Measurements from ENCODE around the gene ANTXR1. TPM values are rescaled to one million over a fixed set of nuclear protein-coding genes. Genes with fewer than 3 reads are reported as not detected.
A peak's percentile ranks its signal among the peaks of the same experiment; 100 is the strongest.

ANTXR1 gene
- polyA plus RNA-seq, 1 donor from 2014 or later = not detected

- H3K27me3 Mint-ChIP-seq = peaks cover 7% of the 10 kb centered on the region
- peaks cover 0 to 1% (median 0%) of the 10 kb centered on the region in 3 donors for H3K4me1 Mint-ChIP-seq
- no peaks in the 10 kb centered on the region for H3K36me3 Mint-ChIP-seq
- H3K4me3 Mint-ChIP-seq = no peak overlapping the region
- H3K27ac Mint-ChIP-seq = no peak overlapping the region
- H3K9me3 Mint-ChIP-seq = no peaks in the 10 kb centered on the region
Measured at GRCh38 chr2:69181806-69182427, 168.9 kb downstream of the ANTXR1 start.

DNA sequence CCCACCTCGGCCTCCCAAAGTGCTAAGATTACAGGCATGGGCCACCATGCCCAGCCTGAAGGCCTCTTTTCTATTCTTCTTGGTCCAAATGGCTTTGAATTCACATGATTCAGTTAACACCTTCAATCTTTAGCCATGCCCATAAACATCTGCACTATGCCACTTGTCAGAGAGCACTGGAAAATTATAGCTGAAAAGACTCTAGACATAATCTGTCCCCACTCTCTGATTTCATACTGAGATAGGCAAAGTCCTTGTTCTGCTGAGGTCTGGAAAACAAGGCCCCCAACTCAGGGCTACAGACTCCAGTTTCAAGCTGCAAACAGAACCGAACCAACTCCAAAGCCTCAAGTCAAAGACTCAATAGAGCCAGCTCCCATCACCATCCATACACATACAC, 170.7 kb downstream of the ANTXR1 start:
- Mint-ChIP-seq H3K4me3 (no peak overlapping the region), H3K36me3 (no peaks in the 10 kb centered on the region), H3K9me3 (no peaks in the 10 kb centered on the region), H3K27me3 (peaks cover 2% of the 10 kb centered on the region), H3K27ac (no peak overlapping the region), H3K4me1 (no peaks in the 10 kb centered on the region)

DNA sequence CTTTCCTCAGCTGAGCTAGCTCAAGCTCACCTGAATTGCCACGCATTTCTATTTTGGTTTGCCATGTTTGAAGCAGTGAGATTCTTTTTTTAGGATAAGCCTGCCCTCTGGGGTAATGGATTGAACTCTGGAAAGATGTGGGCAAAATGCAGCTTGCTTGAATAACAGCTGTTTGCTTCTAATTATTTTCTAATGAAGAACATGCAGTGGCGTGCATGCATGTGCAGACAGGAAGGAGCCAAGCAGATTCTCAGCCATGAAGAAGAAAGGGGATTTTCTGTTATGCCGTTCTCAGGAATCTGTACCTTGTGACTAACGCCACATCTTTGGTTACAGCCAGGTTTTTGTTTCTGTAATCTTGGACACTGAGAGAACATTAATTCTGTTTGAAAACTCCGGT, 171.2 kb downstream of the ANTXR1 start:
- no peak overlapping the region for H3K4me3 Mint-ChIP-seq
- no peaks in the 10 kb centered on the region for H3K9me3 Mint-ChIP-seq
- H3K27me3 Mint-ChIP-seq = peaks cover 2% of the 10 kb centered on the region
- H3K36me3 Mint-ChIP-seq = no peaks in the 10 kb centered on the region
- H3K27ac Mint-ChIP-seq = no peak overlapping the region
- no peaks in the 10 kb centered on the region for H3K4me1 Mint-ChIP-seq

DNA sequence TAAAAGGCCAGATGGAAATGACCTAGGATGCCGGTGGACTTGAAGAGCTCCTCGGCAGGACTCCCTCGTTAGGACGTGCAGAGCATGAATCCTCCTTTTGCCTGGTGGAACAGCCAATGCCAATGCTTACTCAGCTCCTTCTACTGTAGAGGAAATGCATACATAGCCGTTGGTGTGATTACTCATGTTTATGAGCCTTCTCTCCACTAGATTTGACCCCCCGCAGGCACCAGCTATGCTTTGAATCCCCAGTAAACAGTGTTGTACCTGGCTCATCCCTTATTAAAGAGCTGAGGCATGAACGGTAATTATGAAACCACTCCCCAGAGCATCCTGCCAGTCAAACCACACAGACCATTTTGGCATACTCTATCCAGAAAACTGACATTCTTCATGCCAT, 172.8 kb downstream of the ANTXR1 start:
- no peaks in the 10 kb centered on the region for H3K9me3 Mint-ChIP-seq
- no peak overlapping the region for H3K27ac Mint-ChIP-seq
- no peaks in the 10 kb centered on the region for H3K36me3 Mint-ChIP-seq
- peaks cover 0 to 1% (median 0%) of the 10 kb centered on the region in 3 donors for H3K4me1 Mint-ChIP-seq
- no peak overlapping the region for H3K4me3 Mint-ChIP-seq
- peaks cover 6% of the 10 kb centered on the region for H3K27me3 Mint-ChIP-seq

DNA sequence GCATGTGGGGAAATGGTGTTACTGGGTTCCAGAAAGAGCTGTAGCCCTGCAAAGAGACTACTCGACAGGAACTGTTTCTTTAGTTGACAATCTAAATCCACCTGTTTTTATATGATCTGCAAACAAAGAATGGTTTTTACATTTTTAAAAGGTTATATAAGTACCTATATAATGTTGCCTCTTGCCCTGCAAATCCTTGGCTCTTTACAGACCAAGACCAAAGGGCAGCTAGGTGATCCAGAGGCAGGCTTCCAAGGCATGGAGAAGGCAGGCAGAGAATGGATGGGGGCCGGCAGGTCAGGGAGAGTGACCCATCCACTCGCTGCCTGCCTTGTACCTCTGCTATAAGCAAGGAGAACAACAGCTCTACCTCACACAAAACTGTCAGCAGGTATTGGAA, 173.6 kb downstream of the ANTXR1 start:
- H3K9me3 Mint-ChIP-seq = no peaks in the 10 kb centered on the region
- H3K4me3 Mint-ChIP-seq = no peak overlapping the region
- no peaks in the 10 kb centered on the region for H3K36me3 Mint-ChIP-seq
- H3K27ac Mint-ChIP-seq = no peak overlapping the region
- peaks cover 6% of the 10 kb centered on the region for H3K27me3 Mint-ChIP-seq
- peaks cover 0 to 1% (median 0%) of the 10 kb centered on the region in 3 donors for H3K4me1 Mint-ChIP-seq

DNA sequence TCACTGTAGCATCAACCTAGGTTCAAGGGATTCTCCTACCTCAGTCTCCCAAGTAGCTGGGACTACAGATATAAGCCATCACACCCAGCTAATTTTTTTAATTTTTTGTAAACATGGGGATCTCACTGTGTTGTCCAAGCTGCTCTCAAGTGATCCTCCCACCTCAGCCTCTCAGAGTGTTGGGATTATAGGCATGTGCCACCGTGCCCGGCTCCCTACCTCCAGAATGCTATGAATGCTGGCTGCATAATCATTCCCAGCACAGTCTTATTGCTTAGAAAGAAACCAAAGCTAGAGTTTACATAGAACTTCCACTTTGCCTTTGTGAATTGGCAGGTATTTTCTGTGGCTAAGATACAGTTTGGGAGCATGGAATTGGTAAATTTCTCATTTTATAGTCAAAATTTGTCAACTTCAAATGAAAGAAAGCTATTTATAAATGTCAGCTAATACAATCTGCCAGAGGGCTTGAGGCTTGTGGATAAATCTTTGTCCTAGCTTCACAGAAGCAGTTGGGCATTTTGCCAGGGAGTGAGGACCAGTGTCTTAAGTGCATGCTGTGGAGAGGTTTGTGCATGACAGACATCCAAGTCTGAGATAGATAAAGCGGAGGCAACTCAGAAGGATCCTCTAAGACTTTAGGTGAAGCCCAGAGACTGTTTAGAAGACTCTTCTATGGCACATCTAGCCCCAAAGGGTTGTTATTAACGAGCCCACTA, 175.4 kb downstream of the ANTXR1 start:
- no peaks in the 10 kb centered on the region for H3K36me3 Mint-ChIP-seq
- no peak overlapping the region for H3K4me3 Mint-ChIP-seq
- H3K4me1 Mint-ChIP-seq = peaks cover 0 to 1% (median 0%) of the 10 kb centered on the region in 3 donors
- H3K9me3 Mint-ChIP-seq = no peaks in the 10 kb centered on the region
- H3K27me3 Mint-ChIP-seq = peaks cover 7% of the 10 kb centered on the region
- H3K27ac Mint-ChIP-seq = no peak overlapping the region

DNA sequence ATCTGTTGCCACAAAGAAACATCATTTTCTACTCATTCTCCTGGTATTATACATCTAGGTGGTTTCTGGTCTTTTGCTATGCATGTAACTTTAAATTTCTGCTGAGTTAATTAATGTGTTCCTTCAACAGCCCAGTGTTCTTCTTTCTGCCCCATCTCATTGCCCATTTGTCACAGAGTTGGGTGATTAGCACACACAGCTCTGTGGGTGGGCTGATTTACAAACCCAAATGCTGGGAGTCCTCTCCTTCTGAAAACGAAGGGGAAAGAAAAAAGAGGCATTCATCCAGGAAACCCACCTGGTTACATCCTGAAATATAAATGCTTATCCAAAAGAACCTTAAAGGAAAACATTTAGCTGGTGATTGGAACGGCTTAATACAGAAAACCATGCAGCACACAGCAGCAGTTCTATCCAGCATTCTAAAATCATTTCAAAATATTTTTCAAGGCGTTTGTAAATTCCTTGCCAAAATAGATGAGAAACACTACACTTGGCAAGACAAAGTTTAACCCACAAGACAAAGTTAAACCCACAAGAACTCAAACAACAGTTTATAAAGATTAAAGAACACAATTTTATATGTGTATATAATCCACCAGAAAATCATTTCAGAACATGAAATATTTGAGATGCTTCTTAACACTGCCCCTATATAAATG, 177.9 kb downstream of the ANTXR1 start:
- peaks cover 0 to 1% (median 0%) of the 10 kb centered on the region in 3 donors for H3K4me1 Mint-ChIP-seq
- H3K27me3 Mint-ChIP-seq = peaks cover 8% of the 10 kb centered on the region
- no peak overlapping the region for H3K4me3 Mint-ChIP-seq
- H3K36me3 Mint-ChIP-seq = no peaks in the 10 kb centered on the region
- no peak overlapping the region for H3K27ac Mint-ChIP-seq
- no peaks in the 10 kb centered on the region for H3K9me3 Mint-ChIP-seq

DNA sequence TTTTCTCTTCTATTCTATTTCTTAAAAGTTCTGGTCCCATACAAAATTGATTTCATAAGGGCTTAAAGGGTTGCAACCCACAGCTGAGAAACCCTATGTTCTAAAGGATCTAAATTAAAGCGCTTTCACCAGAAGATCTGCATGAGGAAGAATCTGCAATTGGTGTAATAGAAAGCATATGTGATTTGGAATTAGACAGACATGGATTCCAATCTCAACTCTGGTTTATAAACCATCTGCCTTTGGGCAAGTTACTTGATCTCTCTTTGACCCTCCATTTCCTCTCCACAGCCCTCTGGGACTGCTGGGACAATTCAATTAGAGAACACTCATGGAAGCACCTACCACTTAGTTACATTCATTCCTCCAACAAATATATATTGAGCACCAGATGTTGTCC, 178.7 kb downstream of the ANTXR1 start:
- Mint-ChIP-seq H3K27me3 (peaks cover 6% of the 10 kb centered on the region), H3K27ac (no peak overlapping the region), H3K9me3 (no peaks in the 10 kb centered on the region), H3K36me3 (no peaks in the 10 kb centered on the region), H3K4me1 (peaks cover 0 to 1% (median 0%) of the 10 kb centered on the region in 3 donors), H3K4me3 (no peak overlapping the region)

GRCh38 chr2:69192176-69192945, 179.4 kb downstream of the ANTXR1 start:
- peak overlapping the region in 1 of 4 donors; percentile 46 for H3K4me3 Mint-ChIP-seq
- H3K36me3 Mint-ChIP-seq = no peaks in the 10 kb centered on the region
- H3K27ac Mint-ChIP-seq = no peak overlapping the region
- peaks cover 0 to 1% (median 0%) of the 10 kb centered on the region in 3 donors for H3K4me1 Mint-ChIP-seq
- peaks cover 6% of the 10 kb centered on the region for H3K27me3 Mint-ChIP-seq
- no peaks in the 10 kb centered on the region for H3K9me3 Mint-ChIP-seq

- H3K4me3 Mint-ChIP-seq = no peak overlapping the region
- no peaks in the 10 kb centered on the region for H3K9me3 Mint-ChIP-seq
- H3K27me3 Mint-ChIP-seq = peaks cover 2% of the 10 kb centered on the region
- no peak overlapping the region for H3K27ac Mint-ChIP-seq
- H3K36me3 Mint-ChIP-seq = no peaks in the 10 kb centered on the region
- peaks cover 0 to under 1% (median 0%) of the 10 kb centered on the region in 3 donors for H3K4me1 Mint-ChIP-seq
Measured at GRCh38 chr2:69195706-69196105, 182.7 kb downstream of the ANTXR1 start.

- Mint-ChIP-seq H3K4me1 (no peaks in the 10 kb centered on the region), H3K36me3 (no peaks in the 10 kb centered on the region), H3K27ac (no peak overlapping the region), H3K9me3 (no peaks in the 10 kb centered on the region), H3K27me3 (peaks cover 2% of the 10 kb centered on the region), H3K4me3 (no peak overlapping the region)
Measured at GRCh38 chr2:69196327-69197117, 183.5 kb downstream of the ANTXR1 start.

DNA sequence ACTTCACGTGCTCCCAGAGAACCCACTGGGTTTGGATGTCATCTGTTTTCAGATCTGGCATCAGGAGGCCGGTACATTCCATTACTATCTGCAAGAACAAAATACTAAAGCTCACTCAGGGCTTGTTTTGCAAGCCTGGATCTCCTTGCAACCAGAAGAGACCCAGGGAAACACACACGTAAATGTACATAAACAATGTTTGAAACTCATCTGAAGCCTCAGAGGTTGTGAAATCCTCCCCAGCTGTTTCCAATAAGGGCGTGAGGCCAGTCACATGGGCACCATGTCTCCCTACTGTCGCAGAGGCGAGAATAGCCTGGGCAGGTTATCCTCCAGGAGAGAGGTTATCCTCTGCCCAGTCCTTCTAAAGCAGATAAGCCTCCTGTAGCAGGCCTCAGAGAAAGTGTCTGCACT, 187.1 kb downstream of the ANTXR1 start:
- Mint-ChIP-seq H3K36me3 (no peaks in the 10 kb centered on the region), H3K27me3 (peaks cover 6% of the 10 kb centered on the region), H3K4me3 (no peak overlapping the region), H3K27ac (no peak overlapping the region), H3K9me3 (no peaks in the 10 kb centered on the region), H3K4me1 (no peaks in the 10 kb centered on the region)

DNA sequence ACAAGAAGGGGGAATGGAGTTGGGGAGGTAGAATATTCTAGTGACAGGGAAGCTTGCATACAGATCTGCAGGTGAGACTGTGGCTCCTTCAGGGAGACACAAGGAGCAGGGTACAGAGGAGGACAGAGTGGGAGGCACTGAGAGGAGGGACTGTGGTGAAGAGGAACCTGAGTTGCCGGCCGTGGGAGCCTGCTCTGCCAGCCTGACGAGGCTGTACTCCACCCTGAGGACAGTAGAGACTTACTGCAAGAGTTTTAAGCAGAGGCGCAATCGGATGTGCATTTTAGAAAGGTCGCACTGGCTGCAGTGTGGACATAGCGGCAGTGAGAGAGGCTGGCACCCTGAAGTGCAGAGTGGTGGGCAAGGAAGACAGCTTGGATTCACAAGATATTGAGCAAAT, 188.3 kb downstream of the ANTXR1 start:
- Mint-ChIP-seq H3K27ac (no peak overlapping the region), H3K36me3 (no peaks in the 10 kb centered on the region), H3K4me3 (no peak overlapping the region), H3K27me3 (peaks cover 6% of the 10 kb centered on the region), H3K4me1 (no peaks in the 10 kb centered on the region), H3K9me3 (no peaks in the 10 kb centered on the region)

- H3K4me3 Mint-ChIP-seq = no peak overlapping the region
- no peaks in the 10 kb centered on the region for H3K36me3 Mint-ChIP-seq
- H3K4me1 Mint-ChIP-seq = no peaks in the 10 kb centered on the region
- no peak overlapping the region for H3K27ac Mint-ChIP-seq
- H3K27me3 Mint-ChIP-seq = peaks cover 8% of the 10 kb centered on the region
- no peaks in the 10 kb centered on the region for H3K9me3 Mint-ChIP-seq
Measured at GRCh38 chr2:69202327-69202726, 189.3 kb downstream of the ANTXR1 start.
